Muscle of leg (tissue), 11 donors: ENCODE measurements around the gene TMEM52B. TPM values are rescaled to one million over a fixed set of nuclear protein-coding genes. Genes with fewer than 3 reads are reported as not detected.
A peak's percentile ranks its signal among the peaks of the same experiment; 100 is the strongest.
"Not testable (repeated sequence)": the region's sequence is repeated elsewhere in the genome, so short reads cannot be mapped to it uniquely, and the experiment has no call there.

Source experiments
- DNase-seq: peaks from one replicate; pipeline ENCODE4 v3.0.0; 2013
- H3K27ac ChIP-seq: one replicate; pipeline ENCODE4 v1.5.1; 2013; ENCODE audit warnings: mild to moderate bottlenecking, low read length, control low read depth
- H3K27me3 ChIP-seq: one replicate; pipeline ENCODE4 v1.6.1; 2013; ENCODE audit warnings: low read length; ENCODE audit not compliant: control insufficient read depth, insufficient read depth
- H3K36me3 ChIP-seq: one replicate; pipeline ENCODE4 v1.6.1; 2013; ENCODE audit warnings: low read length; ENCODE audit not compliant: control insufficient read depth, insufficient read depth
- H3K4me1 ChIP-seq: one replicate; pipeline ENCODE4 v1.6.1; 2013; ENCODE audit warnings: low read length; ENCODE audit not compliant: control insufficient read depth, insufficient read depth
- H3K4me3 ChIP-seq: one replicate; pipeline ENCODE4 v1.5.1; 2013; ENCODE audit warnings: low read length, control low read depth
- H3K9me3 ChIP-seq: replicated peaks from 2 replicates; pipeline ENCODE4 v1.6.1; 2013; ENCODE audit warnings: low read depth, low read length; ENCODE audit not compliant: control insufficient read depth
- WGBS: methylation state at CpG from one replicate; pipeline ENCODE4 v1.1.5; 2013; ENCODE audit warnings: missing lambda C conversion rate; ENCODE audit not compliant: insufficient coverage; 5-methylcytosine and 5-hydroxymethylcytosine counted together
- polyA plus RNA-seq, 8 donors: library from polyadenylated mRNA; unstranded; fragments of 120-200 nt; gene quantifications; one replicate each; pipeline versions ENCODE4 v1.2.1 to v1.2.3, GENCODE V29; 2013; ENCODE audit warnings: inconsistent platforms in 1 of 8, low replicate concordance in 1 of 8; ENCODE audit not compliant: insufficient read length in 8 of 8, insufficient read depth in 1 of 8
- total RNA-seq: library from RNA; stranded (reverse); fragments of 120-200 nt; gene quantifications from one replicate; pipeline ENCODE4 v1.2.4, GENCODE V29; 2013

Gene TMEM52B
- total and polyA plus RNA-seq, 9 donors, result 0.05 to 0.52 (median 0.17) TPM; not detected in 2

- Histone ChIP-seq H3K4me1 (peaks cover 6% of the 10 kb centered on the region), H3K9me3 (no peaks in the 10 kb centered on the region), H3K27ac (no peak overlapping the region), H3K36me3 (no peaks in the 10 kb centered on the region), H3K4me3 (no peak overlapping the region), H3K27me3 (no peaks in the 10 kb centered on the region)
- 91% methylated on average over 6 of the region's 15 CpGs for WGBS
- DNase-seq, result no peak
Measured at GRCh38 chr12:10210225-10210624, 31.4 kb downstream of the TMEM52B start.

DNA sequence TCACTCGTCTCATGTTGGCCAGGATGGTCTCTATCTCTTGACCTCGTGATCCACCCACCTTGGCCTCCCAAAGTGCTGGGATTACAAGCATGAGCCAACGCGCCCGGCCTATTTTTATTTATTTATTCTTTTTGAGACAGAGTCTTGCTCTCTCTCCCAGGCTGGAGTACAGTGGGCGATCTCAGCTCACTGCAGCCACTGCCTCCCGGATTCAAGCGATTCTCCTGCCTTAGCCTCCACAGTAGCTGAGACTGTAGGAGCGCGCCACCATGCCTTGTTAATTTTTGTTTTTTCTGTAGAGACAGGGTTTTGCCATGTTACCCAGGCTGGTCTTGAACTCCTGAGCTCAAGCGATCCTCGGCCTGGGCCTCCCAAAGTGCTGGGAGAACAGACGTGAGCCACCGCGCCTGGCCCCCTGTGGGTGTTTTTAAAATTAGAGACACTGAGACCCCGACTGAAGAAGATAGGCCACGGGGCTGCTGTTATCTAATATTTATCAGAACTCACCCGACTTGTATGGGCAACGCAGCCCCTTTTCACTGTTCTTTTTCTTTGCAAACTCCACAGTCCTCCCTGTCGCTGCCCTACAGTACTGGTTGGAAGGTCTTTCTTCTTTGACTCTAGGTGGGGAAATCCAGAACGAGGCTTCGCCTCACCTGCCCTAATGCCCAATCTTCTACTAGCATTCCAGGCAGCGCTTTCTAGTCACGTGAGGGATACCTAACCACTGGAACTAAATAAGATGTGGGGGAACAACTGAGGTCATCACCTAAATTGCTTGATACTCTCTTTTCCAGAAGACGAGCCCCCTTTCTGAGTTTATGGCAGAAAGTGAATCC lies 32.5 kb downstream of the TMEM52B start:
- no peaks in the 10 kb centered on the region for H3K9me3 ChIP-seq
- 93% methylated on average over 8 of the region's 25 CpGs for WGBS
- no peaks in the 10 kb centered on the region for H3K27me3 ChIP-seq
- H3K4me1 ChIP-seq, result peaks cover 6% of the 10 kb centered on the region
- no peak overlapping the region for H3K27ac ChIP-seq
- DNase-seq, result no peak
- H3K36me3 ChIP-seq, result no peaks in the 10 kb centered on the region
- H3K4me3 ChIP-seq, result no peak overlapping the region

- peak overlapping the region; percentile 95 for H3K4me3 ChIP-seq
- no peaks in the 10 kb centered on the region for H3K9me3 ChIP-seq
- DNase-seq, result peak; percentile 98
- no peaks in the 10 kb centered on the region for H3K27me3 ChIP-seq
- peak overlapping the region; percentile 97 for H3K27ac ChIP-seq
- peaks cover 6% of the 10 kb centered on the region for H3K4me1 ChIP-seq
- no peaks in the 10 kb centered on the region for H3K36me3 ChIP-seq
- WGBS, result 17% methylated on average over 22 of the region's 40 CpGs
Measured at GRCh38 chr12:10211940-10212738, 33.3 kb downstream of the TMEM52B start.

- DNase-seq, result peak; percentile 91
- H3K4me1 ChIP-seq, result peaks cover 6% of the 10 kb centered on the region
- H3K4me3 ChIP-seq, result peak within 1 kb of the TSS; percentile 95
- H3K9me3 ChIP-seq, result no peaks in the 10 kb centered on the region
- under 1% methylated on average over 28 of the region's 35 CpGs for WGBS
- H3K27ac ChIP-seq, result peak within 1 kb of the TSS; percentile 97
- H3K36me3 ChIP-seq, result no peaks in the 10 kb centered on the region
- no peaks in the 10 kb centered on the region for H3K27me3 ChIP-seq
Measured at GRCh38 chr12:10212739-10213131, 33.9 kb downstream of the TMEM52B start, which contains the start of gene GABARAPL1. Gene GABARAPL1 (plus strand): TSS chr12:10212877. CDS start chr12:10213130, 253 bp downstream.

- 0% methylated on average over 36 of the region's 47 CpGs for WGBS
- Histone ChIP-seq H3K36me3 (peaks cover 3% of the 10 kb centered on the region), H3K4me1 (peaks cover 6% of the 10 kb centered on the region), H3K4me3 (peak overlapping the region; percentile 95), H3K27ac (peak overlapping the region; percentile 97), H3K27me3 (no peaks in the 10 kb centered on the region), H3K9me3 (no peaks in the 10 kb centered on the region)
- peak; percentile 82 for DNase-seq
Measured at GRCh38 chr12:10213168-10214135, 34.6 kb downstream of the TMEM52B start.

DNA sequence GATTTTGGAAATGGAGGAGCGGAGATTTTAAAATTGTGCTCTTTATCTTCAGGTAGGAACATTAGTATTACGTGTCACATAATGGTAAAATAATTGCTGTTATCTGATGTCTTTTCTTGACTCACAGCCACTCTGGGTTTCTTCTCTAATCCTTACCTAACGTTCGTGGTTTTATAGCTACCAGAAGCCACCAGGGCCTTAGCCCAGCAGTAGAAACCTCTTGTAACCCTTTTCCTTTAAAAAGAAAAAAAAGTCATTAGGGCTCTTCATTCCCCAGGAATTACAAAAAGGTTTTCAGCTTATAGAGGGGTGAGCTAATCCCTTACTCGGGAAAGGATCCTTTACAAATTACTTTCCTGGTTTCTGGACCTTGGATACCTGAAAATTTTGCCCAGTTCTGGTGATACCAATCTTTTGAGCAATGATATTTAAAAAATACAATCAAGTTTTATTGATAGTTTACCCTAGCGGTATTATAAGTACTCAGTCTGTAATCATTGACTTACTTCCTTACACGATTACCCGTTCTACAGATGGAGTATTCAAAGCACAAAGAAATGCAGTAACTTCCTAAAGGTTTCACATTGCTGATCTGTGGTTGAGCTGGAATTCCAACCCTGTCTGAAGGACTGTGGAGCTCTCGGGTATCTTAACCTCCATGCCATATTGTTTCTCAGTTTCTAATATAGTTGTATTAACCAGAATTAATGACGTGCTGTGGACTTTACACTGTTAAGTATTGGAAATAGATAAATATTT lies 35.5 kb downstream of the TMEM52B start:
- peak; percentile 41 for DNase-seq
- peaks cover 6% of the 10 kb centered on the region for H3K4me1 ChIP-seq
- WGBS, result 0% methylated on average over 2 of the region's 10 CpGs

DNA sequence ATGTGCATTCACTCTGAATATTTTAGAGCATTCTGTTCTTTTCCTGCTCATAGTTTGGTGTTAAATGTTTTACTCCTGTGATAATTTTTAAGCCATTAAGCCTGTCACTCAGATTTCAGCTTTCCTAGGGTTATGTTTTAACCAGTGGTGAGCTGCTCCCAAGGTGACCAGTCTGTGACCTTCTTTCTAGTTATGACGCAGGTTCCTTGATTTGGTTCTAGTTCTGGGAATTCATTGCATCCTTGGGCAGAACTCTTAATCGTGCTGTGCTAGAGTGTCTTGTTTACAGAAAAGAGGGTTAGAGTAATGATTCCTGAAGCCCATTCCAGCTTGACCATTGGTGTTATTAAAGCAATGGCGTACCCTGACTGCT lies 36.0 kb downstream of the TMEM52B start:
- DNase-seq, result no peak
- H3K4me3 ChIP-seq, result no peak overlapping the region
- H3K36me3 ChIP-seq, result peaks cover 8% of the 10 kb centered on the region
- H3K4me1 ChIP-seq, result peaks cover 6% of the 10 kb centered on the region
- WGBS, result no CpG with 5 or more reads among the region's 3 CpGs
- no peaks in the 10 kb centered on the region for H3K27me3 ChIP-seq
- no peak overlapping the region for H3K27ac ChIP-seq
- no peaks in the 10 kb centered on the region for H3K9me3 ChIP-seq

More for the DNA sequence above, 35.5 kb downstream of the TMEM52B start:
- H3K27me3 ChIP-seq, result no peaks in the 10 kb centered on the region
- H3K36me3 ChIP-seq, result peaks cover 7% of the 10 kb centered on the region
- no peaks in the 10 kb centered on the region for H3K9me3 ChIP-seq
- H3K27ac ChIP-seq, result peak overlapping the region; percentile 97
- H3K4me3 ChIP-seq, result peak overlapping the region; percentile 95

- DNase-seq, result no peak
- Histone ChIP-seq H3K36me3 (peaks cover 12% of the 10 kb centered on the region), H3K27ac (no peak overlapping the region), H3K4me1 (peaks cover 6% of the 10 kb centered on the region), H3K4me3 (no peak overlapping the region), H3K9me3 (no peaks in the 10 kb centered on the region), H3K27me3 (no peaks in the 10 kb centered on the region)
- no CpG with 5 or more reads among the region's 2 CpGs for whole genome bisulfite sequencing
Measured at GRCh38 chr12:10215436-10215835, 36.6 kb downstream of the TMEM52B start.

DNA sequence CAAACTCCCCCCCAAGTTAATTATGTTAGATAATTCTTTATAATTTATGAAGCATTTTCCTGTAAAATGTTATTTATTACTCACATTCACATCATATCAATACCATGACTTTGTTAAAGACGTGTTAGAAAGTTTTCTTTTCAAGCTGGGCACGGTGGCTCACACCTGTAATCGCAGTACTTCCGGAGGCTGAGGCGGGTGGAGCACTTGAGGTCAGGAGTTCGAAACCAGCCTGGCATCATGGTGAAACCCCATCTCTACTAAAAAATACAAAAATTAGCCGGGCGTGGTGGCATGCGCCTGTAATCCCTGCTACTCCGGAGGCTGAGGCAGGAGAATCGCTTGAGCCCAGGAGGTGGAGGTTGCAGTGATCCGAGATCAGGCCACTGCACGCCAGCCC lies 37.1 kb downstream of the TMEM52B start:
- not testable (repeated sequence) for H3K27me3 ChIP-seq, H3K27ac ChIP-seq, H3K4me1 ChIP-seq, DNase-seq, H3K4me3 ChIP-seq, H3K9me3 ChIP-seq
- H3K36me3 ChIP-seq, result peaks cover 16% of the 10 kb centered on the region
- 97% methylated on average over 10 of the region's 13 CpGs for WGBS
